ENCODE measurements around the gene NEUROG1. TPM values are rescaled to one million over a fixed set of nuclear protein-coding genes. Genes with fewer than 3 reads are reported as not detected.

NEUROG1 gene
- total RNA-seq, 1 donor from 2014 or later = not detected

- FAIRE-seq = no peak
- TF ChIP-seq CTCF (IDR thresholded peaks at IDR 0.05; ENCODE audit: insufficient read depth, low read length, severe bottlenecking) = no peak
- Histone ChIP-seq H3K27me3 (ENCODE audit: control insufficient read depth, insufficient read depth, low read length) (peaks cover 37% of the 10 kb centered on the region), H3K4me3 (ENCODE audit: low read depth, low read length) (no peak overlapping the region), H3K36me3 (ENCODE audit: control insufficient read depth, insufficient read depth, low read length) (no peaks in the 10 kb centered on the region)
- no peak for DNase-seq (ENCODE audit: low read depth)
Measured at GRCh38 chr5:135546101-135546500, 10.3 kb upstream of the NEUROG1 start.

GRCh38 chr5:135545099-135545498 is 9.3 kb upstream of the NEUROG1 start:
- peaks cover 37% of the 10 kb centered on the region for H3K27me3 ChIP-seq (ENCODE audit: control insufficient read depth, insufficient read depth, low read length)
- DNase-seq (ENCODE audit: low read depth) (no peak), FAIRE-seq (no peak)
- no peak for TF ChIP-seq CTCF (IDR thresholded peaks at IDR 0.05; ENCODE audit: insufficient read depth, low read length, severe bottlenecking)
- H3K36me3 ChIP-seq (ENCODE audit: control insufficient read depth, insufficient read depth, low read length) = no peaks in the 10 kb centered on the region
- no peak overlapping the region for H3K4me3 ChIP-seq (ENCODE audit: low read depth, low read length)

GRCh38 chr5:135543485-135544304 is 7.9 kb upstream of the NEUROG1 start:
- Histone ChIP-seq H3K4me3 (ENCODE audit: low read depth, low read length) (peak overlapping the region; percentile 14), H3K27me3 (ENCODE audit: control insufficient read depth, insufficient read depth, low read length) (peaks cover 41% of the 10 kb centered on the region), H3K36me3 (ENCODE audit: control insufficient read depth, insufficient read depth, low read length) (no peaks in the 10 kb centered on the region)
- DNase-seq (ENCODE audit: low read depth) (no peak), FAIRE-seq (no peak)
- no peak for TF ChIP-seq CTCF (IDR thresholded peaks at IDR 0.05; ENCODE audit: insufficient read depth, low read length, severe bottlenecking)

- Histone ChIP-seq H3K27me3 (ENCODE audit: control insufficient read depth, insufficient read depth, low read length) (peaks cover 41% of the 10 kb centered on the region), H3K36me3 (ENCODE audit: control insufficient read depth, insufficient read depth, low read length) (no peaks in the 10 kb centered on the region), H3K4me3 (ENCODE audit: low read depth, low read length) (no peak overlapping the region)
- FAIRE-seq = no peak
- TF ChIP-seq CTCF (IDR thresholded peaks at IDR 0.05; ENCODE audit: insufficient read depth, low read length, severe bottlenecking) = no peak
- no peak for DNase-seq (ENCODE audit: low read depth)
Measured at GRCh38 chr5:135543001-135543484, 7.3 kb upstream of the NEUROG1 start.

- Histone ChIP-seq H3K4me3 (ENCODE audit: low read depth, low read length) (no peak overlapping the region), H3K36me3 (ENCODE audit: control insufficient read depth, insufficient read depth, low read length) (no peaks in the 10 kb centered on the region), H3K27me3 (ENCODE audit: control insufficient read depth, insufficient read depth, low read length) (peaks cover 43% of the 10 kb centered on the region)
- TF ChIP-seq CTCF (IDR thresholded peaks at IDR 0.05; ENCODE audit: insufficient read depth, low read length, severe bottlenecking) = no peak
- DNase-seq (ENCODE audit: low read depth) (no peak), FAIRE-seq (no peak)
Measured at GRCh38 chr5:135541807-135542502, 6.2 kb upstream of the NEUROG1 start.
